Measurements from ENCODE around the gene SLC12A4. TPM values are rescaled to one million over a fixed set of nuclear protein-coding genes. Genes with fewer than 3 reads are reported as not detected.
"Not testable (repeated sequence)": the region's sequence is repeated elsewhere in the genome, so short reads cannot be mapped to it uniquely, and the experiment has no call there.

SLC12A4 gene
- total RNA-seq, 1 donor from 2014 or later = 84.3 TPM

- no peak for ATAC-seq (ENCODE audit: poor library complexity)
- no peak for DNase-seq
- intact Hi-C loops (cut with DNase I) = no loop called here
Observed at GRCh38 chr16:67946128-67946569, 22.3 kb downstream of the SLC12A4 start.

DNA sequence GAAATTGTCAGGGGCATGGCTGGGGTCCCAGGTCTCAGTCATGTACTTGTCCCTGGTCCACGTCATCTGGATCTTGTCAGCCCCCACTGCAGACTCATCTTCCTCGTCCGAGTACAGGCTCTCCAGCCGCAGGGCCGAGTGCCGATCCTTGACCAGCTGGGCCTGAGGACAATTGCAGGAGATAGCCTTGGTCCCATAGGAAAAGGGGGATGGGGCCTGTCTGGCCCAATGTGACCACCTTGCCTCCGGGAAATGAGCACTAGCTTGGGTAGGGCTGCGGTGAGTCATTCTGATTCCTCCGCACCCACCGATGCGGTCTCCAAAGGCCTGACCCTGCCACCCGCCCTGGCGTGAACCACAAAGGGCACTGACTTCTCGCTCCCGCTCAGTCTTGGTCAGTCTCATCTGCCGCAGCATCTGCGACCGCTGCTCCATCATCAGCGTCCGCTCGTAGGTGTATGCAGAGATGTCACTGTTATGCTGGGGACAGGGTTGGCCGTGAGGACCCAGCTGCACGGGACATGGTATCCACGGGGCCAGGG lies 23.0 kb downstream of the SLC12A4 start:
- intact Hi-C loops (cut with DNase I) = no loop called here
- no peak for DNase-seq
- no peak for ATAC-seq (ENCODE audit: poor library complexity)

DNA sequence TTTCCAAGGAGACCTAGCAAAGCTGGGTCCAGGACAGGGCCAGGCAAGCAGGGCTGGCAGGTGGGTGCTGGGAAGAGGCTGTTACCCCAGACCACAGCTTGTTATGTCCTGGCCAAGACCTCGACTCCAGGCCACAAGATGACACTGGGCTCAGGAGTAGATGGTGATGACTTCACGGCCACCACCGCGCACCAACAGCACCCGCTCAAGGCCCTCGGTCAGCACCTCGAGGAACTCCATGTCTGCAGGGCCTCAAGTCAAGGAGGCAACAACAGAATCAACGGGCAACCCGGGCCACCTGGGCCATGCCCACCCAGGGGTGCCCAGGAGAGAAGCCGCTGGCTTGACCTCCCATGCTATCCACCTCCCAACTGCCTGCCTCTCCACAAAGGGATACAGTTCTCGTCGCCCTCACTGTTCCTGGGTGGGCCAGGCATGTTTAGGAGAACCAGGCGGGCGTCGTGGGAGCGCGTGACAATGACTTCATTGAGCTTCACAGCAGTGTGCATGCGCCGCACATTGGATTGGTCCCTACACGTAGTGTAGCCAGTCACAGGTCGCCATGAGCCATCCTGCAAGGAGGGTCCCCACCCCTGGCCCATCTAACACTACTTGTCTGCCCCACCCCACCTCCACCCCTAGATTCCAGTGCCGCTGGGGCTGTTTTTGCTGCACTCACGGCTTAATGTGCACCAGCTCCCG lies 23.6 kb downstream of the SLC12A4 start:
- ATAC-seq (ENCODE audit: poor library complexity) = no peak
- no peak for DNase-seq
- intact Hi-C loops (cut with DNase I) = no loop called here

DNA sequence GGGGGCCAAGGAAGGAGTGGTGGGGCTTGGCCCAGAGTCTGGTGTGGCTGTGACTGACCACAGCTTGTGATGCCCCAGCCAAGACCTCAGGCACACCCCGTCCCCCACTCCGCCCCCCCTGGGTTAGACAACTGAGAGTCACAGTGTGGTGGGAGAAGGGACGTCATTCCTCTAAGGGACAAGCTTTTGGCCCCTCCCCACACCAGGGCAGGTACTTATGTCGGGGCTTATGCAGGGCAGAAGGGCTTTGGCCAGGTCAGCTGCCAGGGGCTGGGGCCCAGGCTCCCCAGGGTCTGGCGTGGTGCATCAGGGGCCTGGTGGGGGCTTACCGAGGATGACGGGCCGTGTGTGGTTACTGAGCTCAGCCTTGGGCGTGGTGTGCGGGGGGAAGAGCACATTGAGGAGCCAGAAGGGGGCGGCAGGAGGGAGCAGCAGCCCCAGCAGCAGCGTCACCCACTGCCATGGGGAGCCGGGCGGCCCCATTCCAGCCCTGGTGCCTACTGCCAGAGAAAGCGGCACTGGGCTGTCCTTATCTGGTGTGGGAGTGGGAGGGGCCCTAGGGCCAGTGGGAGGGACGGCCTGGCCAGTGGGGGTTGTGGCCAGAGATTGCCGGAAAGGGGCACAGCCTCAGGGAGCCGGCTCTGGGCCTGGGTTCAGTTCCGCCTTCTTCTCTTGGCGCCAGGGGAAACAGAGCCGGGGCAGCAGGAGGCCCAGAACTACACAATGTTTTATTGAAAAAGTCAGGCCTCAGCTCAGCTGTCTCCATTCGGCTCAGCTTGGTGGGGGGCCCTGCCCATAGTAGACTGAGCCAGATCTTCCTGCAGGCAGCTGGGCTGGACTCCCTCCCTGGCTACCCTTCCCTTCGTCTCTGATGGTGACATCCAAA lies 24.6 kb downstream of the SLC12A4 start, which contains the start of gene LCAT:
LCAT (minus strand) TSS at position 502 of the 886 bp plus-strand sequence; CDS start at position 483, 19 bp downstream.
- DNase-seq (peak; percentile 86), ATAC-seq (ENCODE audit: poor library complexity) (peak; percentile 65)
- intact Hi-C loops (cut with DNase I) = no loop called here

DNA sequence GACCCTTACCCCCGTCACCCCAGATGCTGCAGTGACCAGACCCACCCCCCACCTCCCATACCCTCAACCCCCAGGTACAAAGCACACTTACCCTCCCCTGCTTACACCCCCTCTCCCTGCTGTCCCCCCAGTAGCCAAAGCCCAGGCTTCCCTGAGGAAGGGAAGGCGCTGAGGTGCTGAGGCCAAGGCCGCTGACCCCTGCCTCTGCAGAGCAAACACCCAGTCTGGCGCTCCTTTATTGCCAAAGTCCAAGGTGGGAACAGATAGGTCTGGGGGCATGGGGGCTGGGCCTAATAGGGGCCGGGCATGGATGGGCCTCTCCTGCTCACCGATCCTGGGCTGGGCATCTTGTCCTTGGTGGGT lies 25.2 kb downstream of the SLC12A4 start:
- intact Hi-C loops (cut with DNase I) = no loop called here
- ATAC-seq (ENCODE audit: poor library complexity) (peak; percentile 1), DNase-seq (no peak)

DNA sequence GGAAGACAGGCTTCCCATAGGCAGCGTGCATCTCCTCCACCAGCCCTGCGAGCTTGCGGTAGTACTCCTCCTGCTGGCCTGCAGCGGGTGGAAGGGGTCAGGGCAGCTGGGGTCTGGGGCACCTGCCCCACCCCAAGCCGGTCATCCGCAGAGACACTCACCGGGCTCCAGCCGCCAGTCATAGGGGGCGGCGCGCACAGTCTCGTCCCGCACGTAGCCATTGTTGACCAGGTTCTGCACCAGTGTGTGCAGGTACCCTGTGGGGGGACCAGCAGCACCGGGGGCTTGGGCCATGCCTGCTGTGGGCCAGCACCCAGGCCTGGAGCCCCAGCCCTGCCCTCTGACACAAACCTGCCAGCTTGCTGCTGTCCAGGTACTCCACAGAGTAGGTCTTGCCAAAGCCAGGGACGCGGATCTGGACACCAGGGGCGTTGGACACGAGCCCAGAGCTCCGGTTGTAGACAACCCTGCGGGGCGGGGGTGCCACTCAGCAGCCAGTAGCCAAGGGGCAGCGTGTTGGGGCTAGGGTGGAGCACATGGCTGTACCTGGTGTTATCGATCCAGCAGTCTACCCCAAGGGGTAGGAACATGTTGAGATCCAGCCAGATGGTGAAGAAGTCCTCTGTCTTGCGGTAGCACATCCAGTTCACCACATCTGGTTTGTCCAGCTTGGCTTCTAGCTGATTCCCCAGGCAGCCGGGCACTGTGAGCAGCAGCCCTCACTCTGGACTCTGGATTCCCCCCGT lies 25.8 kb downstream of the SLC12A4 start:
- intact Hi-C loops (cut with DNase I) = no loop called here
- DNase-seq (peak; percentile 71), ATAC-seq (ENCODE audit: poor library complexity) (peak; percentile 11)

DNA sequence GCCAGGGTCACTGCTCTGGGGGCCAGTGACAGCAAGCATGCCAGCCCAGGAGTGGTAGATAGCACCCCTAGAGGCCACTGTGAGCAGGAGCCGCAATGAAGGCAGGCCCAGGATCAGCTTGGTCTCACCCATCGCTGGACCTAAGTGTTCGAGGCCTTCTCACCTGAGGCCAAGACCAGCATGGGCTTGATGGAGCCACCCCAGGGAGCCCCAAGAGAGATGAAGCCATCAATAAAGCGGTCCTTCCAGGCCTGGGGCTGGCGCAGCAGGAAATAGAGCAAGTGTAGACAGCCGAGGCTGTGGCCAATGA lies 26.3 kb downstream of the SLC12A4 start:
- intact Hi-C loops (cut with DNase I) = no loop called here
- DNase-seq (no peak), ATAC-seq (ENCODE audit: poor library complexity) (peak; percentile 22)

GRCh38 chr16:67941469-67942199 lies 26.8 kb downstream of the SLC12A4 start:
- DNase-seq (no peak), ATAC-seq (ENCODE audit: poor library complexity) (no peak)
- intact Hi-C loops (cut with DNase I) = no loop called here

- intact Hi-C loops (cut with DNase I) = no loop called here
- ATAC-seq (ENCODE audit: poor library complexity) (no peak), DNase-seq (no peak)
Observed at GRCh38 chr16:67940446-67941089, 27.9 kb downstream of the SLC12A4 start.

DNA sequence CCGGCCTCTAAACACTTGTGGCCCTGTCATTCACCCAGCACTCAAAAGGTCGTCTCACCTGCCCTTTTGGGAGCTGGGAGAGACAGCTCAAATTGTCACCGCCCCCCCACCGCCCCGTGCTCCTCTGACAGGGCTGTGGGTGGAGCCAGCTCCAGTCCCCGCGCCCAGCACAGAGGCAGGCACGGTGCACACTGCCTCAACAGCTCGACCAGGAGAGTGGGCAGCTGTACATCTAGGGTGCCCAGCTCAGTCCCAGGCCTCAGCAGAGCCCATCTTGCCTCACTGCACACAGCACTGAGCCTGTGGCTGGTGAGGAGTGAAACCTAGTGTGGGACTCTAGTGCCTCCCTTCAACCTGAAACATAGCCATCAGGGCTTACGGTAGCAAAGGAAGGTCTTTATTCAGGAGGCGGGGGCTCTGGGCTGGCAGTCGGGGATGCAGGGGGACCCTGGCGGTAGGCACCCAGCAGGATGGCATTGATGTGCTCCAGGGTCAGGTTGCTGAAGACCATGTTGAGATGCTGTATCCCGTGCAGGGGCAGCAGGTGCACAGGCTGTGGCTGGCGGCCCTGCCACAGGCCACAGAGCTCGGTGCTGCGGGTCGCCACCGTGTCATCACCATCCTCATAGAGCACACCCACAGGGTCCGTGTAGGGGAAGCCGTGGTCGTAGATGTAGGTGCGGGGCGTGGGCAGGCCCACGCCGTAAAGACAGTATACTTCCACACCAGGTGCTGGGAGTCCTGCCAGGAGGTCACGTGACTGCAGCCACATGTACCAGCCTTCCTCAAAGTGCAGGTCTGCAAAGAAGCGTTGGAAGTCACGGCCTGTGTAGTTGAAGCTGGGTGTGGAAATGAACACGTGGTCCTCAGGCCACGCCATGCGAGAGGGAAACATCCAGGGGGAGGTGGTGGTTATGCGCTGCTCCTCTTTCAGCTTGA lies 28.7 kb downstream of the SLC12A4 start:
- peak; percentile 69 for DNase-seq
- intact Hi-C loops (cut with DNase I) = no loop called here
- no peak for ATAC-seq (ENCODE audit: poor library complexity)

GRCh38 chr16:67937713-67938112 lies 30.7 kb downstream of the SLC12A4 start:
- ATAC-seq (ENCODE audit: poor library complexity); intact Hi-C loops (cut with DNase I); DNase-seq: not testable (repeated sequence)

DNA sequence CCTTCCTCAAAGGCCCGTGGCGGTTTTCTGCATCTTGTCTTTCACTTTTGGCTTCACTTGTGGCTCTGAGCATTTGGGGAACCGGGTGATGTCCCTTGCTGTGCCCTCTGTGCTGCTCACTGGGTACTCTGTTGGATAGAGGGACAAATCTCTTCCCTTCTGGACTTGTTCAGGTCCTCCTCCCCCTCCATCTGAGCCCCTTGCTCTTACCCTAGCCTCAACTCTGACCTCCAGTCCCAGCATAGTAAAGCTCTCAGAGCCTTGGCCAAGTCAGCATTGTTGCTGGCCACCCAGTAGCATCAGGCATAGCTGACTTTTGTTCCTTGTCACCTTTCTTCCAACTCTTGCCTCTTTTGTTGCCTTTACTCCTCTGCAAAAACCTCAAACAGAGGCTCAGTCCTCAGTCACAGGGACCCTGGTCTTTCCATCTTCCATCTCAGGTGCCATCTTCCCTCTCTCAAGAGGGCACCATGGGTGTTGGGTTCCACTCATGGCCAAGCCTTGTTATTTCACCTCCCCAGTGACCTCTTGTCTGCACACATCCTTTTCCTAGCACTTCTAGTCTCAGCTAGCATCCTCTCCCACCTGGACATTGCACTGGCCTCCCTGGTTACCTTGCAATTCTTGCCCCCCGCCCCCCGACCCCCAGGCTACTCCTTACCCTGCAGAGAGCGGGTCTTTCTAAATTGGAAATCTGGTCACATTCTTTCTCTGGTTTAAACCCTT lies 31.4 kb downstream of the SLC12A4 start:
- no peak for ATAC-seq (ENCODE audit: poor library complexity)
- intact Hi-C loops (cut with DNase I) = no loop called here
- DNase-seq = no peak

DNA sequence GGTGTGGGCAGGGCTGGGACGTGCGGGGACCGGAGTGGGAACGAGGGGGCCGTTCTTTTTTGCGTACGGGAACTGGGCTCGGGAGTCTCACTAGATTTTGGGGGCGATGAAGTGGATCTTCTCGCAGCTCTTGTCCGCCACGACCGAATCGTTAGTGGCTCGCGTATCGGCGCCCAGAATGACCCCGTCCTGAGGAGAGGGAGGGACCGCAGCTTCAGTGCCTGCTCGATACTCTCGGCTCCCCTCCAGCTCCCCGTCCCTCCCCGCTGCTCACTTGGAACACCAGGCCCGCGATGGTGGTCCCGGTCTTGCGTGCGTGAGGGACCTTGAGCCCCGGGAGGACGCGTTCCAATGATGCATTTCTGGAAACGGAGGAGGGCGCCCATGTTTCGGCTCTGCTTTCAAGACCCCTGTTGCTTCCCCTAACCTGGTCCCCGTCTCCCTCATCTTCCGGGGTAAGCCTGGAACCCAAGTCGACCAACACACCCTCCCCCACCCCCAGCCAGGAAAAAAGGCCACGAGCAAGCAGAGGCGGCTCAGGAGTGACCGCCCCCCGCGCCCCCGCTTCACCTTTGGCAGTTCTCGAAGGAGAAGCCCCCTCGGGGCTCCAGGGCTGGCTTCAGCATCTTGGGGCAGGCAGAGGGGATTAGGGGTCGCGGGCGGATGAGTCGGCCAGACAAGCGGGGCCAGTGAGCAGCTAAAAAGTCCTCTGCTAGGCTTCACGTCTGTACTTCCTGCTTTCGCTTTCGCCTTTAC lies 32.1 kb downstream of the SLC12A4 start, which contains the start of gene PSMB10:
PSMB10 (minus strand) TSS at position 727 of the 756 bp plus-strand sequence; CDS start at position 626, 101 bp downstream.
- ATAC-seq (ENCODE audit: poor library complexity) (peak; percentile 34), DNase-seq (peak; percentile 68)
- intact Hi-C loops (cut with DNase I) = no loop called here

GRCh38 chr16:67935402-67936123 lies 32.9 kb downstream of the SLC12A4 start:
- ATAC-seq (ENCODE audit: poor library complexity) = peak; percentile 92
- DNase-seq = peak; percentile 97
- intact Hi-C loops (cut with DNase I) = no loop called here

GRCh38 chr16:67935101-67935401 lies 33.4 kb downstream of the SLC12A4 start:
- intact Hi-C loops (cut with DNase I) = no loop called here
- DNase-seq = no peak
- peak; percentile 6 for ATAC-seq (ENCODE audit: poor library complexity)

Data from Right ventricle myocardium superior (tissue), 1 donor.